OCI-LY7 (cell line): ENCODE measurements around the gene PRAMEF13.
"Not testable (repeated sequence)": the region's sequence is repeated elsewhere in the genome, so short reads cannot be mapped to it uniquely, and the experiment has no call there.

Experiments used
- EZH2phosphoT487 ChIP-seq: fragments of 200-600 bp; sonication (generic); IDR thresholded peaks from 2 replicates; pipeline ENCODE4 v1.6.1; 2018; ENCODE audit warnings: low read depth, borderline replicate concordance, mild to moderate bottlenecking, mixed run types, antibody characterized with exemption, low read length, moderate library complexity, mixed read lengths
- TF ChIP-seq, protein P1 (sequence below): fragments of 200-600 bp; sonication (generic); conservative IDR thresholded peaks from 2 replicates; pipeline ENCODE4 v1.5.1; 2014; ENCODE audit warnings: mild to moderate bottlenecking, antibody characterized with exemption, low read length, moderate library complexity, mixed read lengths

DNA sequence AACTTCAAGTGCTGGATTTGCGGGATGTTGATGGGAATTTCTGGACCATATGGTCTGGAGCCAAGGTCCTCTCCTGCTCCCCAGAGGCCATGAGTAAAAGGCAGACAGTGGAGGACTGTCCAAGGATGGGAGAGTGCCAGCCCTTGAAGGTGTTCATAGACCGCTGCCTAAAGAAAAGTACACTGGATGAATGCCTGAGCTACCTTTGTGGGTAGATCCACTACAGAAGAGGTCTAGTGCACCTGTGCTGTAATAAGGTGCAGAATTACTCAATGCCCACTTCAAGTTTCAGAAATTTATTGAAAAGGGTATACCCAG, 45.3 kb upstream of the PRAMEF13 start:
- TF ChIP-seq, protein P1, sequence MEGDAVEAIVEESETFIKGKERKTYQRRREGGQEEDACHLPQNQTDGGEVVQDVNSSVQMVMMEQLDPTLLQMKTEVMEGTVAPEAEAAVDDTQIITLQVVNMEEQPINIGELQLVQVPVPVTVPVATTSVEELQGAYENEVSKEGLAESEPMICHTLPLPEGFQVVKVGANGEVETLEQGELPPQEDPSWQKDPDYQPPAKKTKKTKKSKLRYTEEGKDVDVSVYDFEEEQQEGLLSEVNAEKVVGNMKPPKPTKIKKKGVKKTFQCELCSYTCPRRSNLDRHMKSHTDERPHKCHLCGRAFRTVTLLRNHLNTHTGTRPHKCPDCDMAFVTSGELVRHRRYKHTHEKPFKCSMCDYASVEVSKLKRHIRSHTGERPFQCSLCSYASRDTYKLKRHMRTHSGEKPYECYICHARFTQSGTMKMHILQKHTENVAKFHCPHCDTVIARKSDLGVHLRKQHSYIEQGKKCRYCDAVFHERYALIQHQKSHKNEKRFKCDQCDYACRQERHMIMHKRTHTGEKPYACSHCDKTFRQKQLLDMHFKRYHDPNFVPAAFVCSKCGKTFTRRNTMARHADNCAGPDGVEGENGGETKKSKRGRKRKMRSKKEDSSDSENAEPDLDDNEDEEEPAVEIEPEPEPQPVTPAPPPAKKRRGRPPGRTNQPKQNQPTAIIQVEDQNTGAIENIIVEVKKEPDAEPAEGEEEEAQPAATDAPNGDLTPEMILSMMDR: not testable (repeated sequence)
- TF ChIP-seq EZH2phosphoT487: not testable (repeated sequence)
